ENCODE measurements around the gene GAGE12H.
"Not testable (repeated sequence)": the region's sequence is repeated elsewhere in the genome, so short reads cannot be mapped to it uniquely, and the experiment has no call there.

GAGE12H gene, protein sequence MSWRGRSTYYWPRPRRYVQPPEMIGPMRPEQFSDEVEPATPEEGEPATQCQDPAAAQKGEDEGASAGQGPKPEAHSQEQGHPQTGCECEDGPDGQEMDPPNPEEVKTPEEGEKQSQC

GRCh38 chrX:49579649-49580048 is at the start of gene GAGE12H:
GAGE12H (plus strand) TSS chrX:49579949; CDS start chrX:49581104, 1,155 bp downstream.
- DNase-seq: not testable (repeated sequence)

- DNase-seq: not testable (repeated sequence)
Measured at GRCh38 chrX:49531877-49532276, 47.9 kb upstream of the GAGE12H start, which contains the start of gene GAGE12C. GAGE12C (plus strand) TSS chrX:49532177; CDS start chrX:49533332, 1,155 bp downstream.

DNA sequence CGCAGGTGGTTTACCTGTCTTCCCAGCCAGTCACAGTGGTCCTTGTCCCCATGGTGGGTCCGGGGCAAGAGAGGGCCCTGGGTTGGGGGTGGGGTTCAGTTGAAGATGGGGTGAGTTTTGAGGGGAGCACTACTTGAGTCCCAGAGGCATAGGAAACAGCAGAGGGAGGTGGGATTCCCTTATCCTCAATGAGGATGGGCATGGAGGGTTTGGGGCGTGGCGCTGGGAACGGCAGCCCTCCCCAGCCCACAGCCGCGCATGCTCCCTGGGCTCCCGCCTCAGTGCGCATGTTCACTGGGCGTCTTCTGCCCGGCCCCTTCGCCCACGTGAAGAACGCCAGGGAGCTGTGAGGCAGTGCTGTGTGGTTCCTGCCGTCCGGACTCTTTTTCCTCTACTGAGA is 38.3 kb upstream of the GAGE12H start, which contains the start of gene GAGE12D:
TSS of gene GAGE12D (plus strand) at position 301 of the 400 bp plus-strand sequence. CDS start 1,155 bp downstream, outside the sequence.
- DNase-seq: not testable (repeated sequence)

DNA sequence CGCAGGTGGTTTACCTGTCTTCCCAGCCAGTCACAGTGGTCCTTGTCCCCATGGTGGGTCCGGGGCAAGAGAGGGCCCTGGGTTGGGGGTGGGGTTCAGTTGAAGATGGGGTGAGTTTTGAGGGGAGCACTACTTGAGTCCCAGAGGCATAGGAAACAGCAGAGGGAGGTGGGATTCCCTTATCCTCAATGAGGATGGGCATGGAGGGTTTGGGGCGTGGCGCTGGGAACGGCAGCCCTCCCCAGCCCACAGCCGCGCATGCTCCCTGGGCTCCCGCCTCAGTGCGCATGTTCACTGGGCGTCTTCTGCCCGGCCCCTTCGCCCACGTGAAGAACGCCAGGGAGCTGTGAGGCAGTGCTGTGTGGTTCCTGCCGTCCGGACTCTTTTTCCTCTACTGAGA is 28.8 kb upstream of the GAGE12H start, which contains the start of gene GAGE12E:
TSS of gene GAGE12E (plus strand) at position 301 of the 400 bp plus-strand sequence. CDS start 1,155 bp downstream, outside the sequence.
- not testable (repeated sequence) for DNase-seq

- DNase-seq: not testable (repeated sequence)
Measured at GRCh38 chrX:49560542-49560941, 19.2 kb upstream of the GAGE12H start, which contains the start of gene GAGE12F. GAGE12F (plus strand) TSS chrX:49560842; CDS start chrX:49561997, 1,155 bp downstream.

DNA sequence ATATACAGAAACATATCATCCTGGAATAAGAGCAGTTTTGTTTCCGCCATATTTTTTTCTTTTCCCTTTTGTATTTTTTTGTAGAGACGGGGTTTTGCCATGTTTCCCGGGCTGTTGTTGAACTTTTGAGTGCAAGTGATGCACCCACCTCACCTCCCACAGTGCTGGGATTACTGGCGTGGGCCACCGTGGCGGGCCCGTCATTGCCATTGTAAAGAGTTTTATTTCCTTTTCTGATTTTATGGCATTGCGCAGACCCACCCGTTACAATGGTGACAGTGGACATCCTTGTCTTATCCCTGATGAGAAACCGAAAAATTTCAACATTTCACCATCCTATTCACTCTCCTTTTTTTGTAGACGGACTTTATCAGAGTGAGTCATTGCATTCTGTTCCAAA is 11.0 kb upstream of the GAGE12H start:
- not testable (repeated sequence) for DNase-seq

GRCh38 chrX:49569152-49569551 is 10.6 kb upstream of the GAGE12H start:
- not testable (repeated sequence) for DNase-seq

- not testable (repeated sequence) for DNase-seq
Measured at GRCh38 chrX:49570100-49570499, 9.6 kb upstream of the GAGE12H start, which contains the start of gene GAGE12G. GAGE12G (plus strand) TSS chrX:49570400; CDS start chrX:49571555, 1,155 bp downstream.

GRCh38 chrX:49589196-49589595 is 9.4 kb downstream of the GAGE12H start, which contains the start of gene GAGE2A:
GAGE2A (plus strand) TSS chrX:49589496; CDS start chrX:49590651, 1,155 bp downstream.
- DNase-seq: not testable (repeated sequence)

GRCh38 chrX:49589769-49590478 is 10.2 kb downstream of the GAGE12H start:
- DNase-seq: not testable (repeated sequence)

GRCh38 chrX:49590488-49590887 is 10.7 kb downstream of the GAGE12H start:
- DNase-seq: not testable (repeated sequence)

DNA sequence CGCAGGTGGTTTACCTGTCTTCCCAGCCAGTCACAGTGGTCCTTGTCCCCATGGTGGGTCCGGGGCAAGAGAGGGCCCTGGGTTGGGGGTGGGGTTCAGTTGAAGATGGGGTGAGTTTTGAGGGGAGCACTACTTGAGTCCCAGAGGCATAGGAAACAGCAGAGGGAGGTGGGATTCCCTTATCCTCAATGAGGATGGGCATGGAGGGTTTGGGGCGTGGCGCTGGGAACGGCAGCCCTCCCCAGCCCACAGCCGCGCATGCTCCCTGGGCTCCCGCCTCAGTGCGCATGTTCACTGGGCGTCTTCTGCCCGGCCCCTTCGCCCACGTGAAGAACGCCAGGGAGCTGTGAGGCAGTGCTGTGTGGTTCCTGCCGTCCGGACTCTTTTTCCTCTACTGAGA is 19.0 kb downstream of the GAGE12H start, which contains the start of gene GAGE1:
TSS of gene GAGE1 (plus strand) at position 301 of the 400 bp plus-strand sequence. CDS start 1,155 bp downstream, outside the sequence.
- DNase-seq: not testable (repeated sequence)

GRCh38 chrX:49610718-49611310 is 31.1 kb downstream of the GAGE12H start:
- no peak for DNase-seq

DNA sequence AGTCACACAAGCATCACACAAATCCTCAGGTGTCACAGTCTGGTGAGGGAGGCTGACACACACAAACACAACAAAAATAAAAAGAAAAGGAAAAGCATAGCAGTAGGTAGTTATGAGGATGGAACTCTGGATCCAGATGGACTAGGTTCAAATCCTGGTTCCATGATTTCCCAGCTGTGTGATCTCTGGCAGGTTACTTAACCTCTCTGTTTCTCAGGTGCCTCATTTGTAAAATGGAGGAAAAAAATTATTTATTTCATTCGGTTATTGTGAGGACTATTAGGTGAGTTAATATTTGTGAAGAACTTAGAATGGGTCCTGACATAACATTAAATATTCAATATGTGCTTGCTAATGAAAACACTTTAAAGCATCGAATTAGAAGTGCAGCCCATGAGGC is 38.8 kb downstream of the GAGE12H start:
- no peak for DNase-seq

DNA sequence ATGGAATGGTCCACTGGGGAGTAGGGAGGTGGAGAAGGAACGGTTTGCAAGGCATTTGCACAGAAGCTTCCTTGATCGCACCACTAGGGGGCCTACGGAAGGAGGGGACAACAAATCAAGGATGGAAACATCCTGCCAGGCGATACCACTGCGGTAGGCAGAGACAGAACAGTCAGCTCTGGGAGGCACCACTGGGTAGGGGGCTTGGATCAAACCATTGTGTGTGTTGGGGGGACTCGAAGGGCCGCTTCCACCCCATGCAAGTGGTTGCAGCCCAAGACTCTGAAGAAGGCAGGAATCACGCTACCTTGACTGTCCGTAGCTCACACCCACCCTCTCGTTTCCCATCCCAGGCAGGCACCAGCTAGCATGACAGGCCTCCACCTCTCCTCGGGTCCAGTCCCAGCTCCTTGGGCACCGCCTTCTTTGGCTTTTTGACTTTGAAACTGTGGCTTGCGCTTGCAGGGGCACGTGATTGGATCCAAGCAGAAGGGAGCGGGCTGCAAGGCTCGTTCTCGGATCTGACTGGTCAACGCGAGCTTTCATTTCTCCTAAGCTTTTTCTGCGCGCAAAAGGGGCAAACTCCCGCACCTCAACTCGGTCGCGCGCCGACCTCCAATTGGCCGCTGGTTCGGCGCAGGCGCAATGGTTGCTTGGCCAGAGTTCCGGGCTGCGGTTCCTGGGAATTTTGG is 47.5 kb downstream of the GAGE12H start:
- DNase-seq: peak; percentile 13

All from activated CD4-positive, alpha-beta T cell treated with anti-CD3 and anti-CD28 coated beads, Interleukin-2, amount 50 U/mL, for 1 hour (primary cell).